Caco-2 (cell line): Measurements from ENCODE around the gene LAMB4. TPM values are rescaled to one million over a fixed set of nuclear protein-coding genes. Genes with fewer than 3 reads are reported as not detected.

Source experiments
- BruUV-seq: library from RNA; stranded (reverse); fragments of 400-500 nt; replicated peaks from 2 replicates; lab custom pipeline; 2021; lab: Mats Ljungman, UMichigan
- CTCF ChIA-PET: fragments of 300-600 bp; sonication (Branson Sonifier 250); formaldehyde crosslinking; loops from one replicate; lab custom pipeline; 2022; ENCODE audit warnings: antibody characterized with exemption; lab: Charles Lee
- POLR2A ChIA-PET: fragments of 300-600 bp; sonication (Branson Sonifier 250); formaldehyde crosslinking; loops from one replicate; lab custom pipeline; 2022; ENCODE audit warnings: antibody characterized with exemption; lab: Charles Lee
- DNase-seq, 2 experiments: peaks; one replicate each; pipeline versions ENCODE4 v3.0.0 to v3.0.0-alpha.2; 2020 to 2022
- H3K27me3 ChIP-seq: replicated peaks from 2 replicates; pipeline ENCODE4 v1.6.0; 2011; ENCODE audit warnings: low read length; ENCODE audit not compliant: control insufficient read depth, insufficient read depth
- H3K36me3 ChIP-seq: 2 replicates; pipeline ENCODE4 v1.5.1; 2011; ENCODE audit warnings: low read length; ENCODE audit not compliant: control insufficient read depth, insufficient read depth
- H3K4me1 ChIP-seq: fragments of 250-450 bp; sonication (Bioruptor Pico); 2 replicates; pipeline ENCODE4 v1.5.1; 2020; ENCODE audit warnings: mild to moderate bottlenecking
- H3K4me3 ChIP-seq: 2 replicates; pipeline ENCODE4 v1.5.1; 2011; ENCODE audit warnings: low read depth, mild to moderate bottlenecking, control low read depth, low read length
- H3K9me3 ChIP-seq: fragments of 250-450 bp; sonication (Bioruptor Pico); 2 replicates; pipeline ENCODE4 v1.5.1; 2020; ENCODE audit warnings: mild to moderate bottlenecking, moderate library complexity
- H3K27ac Mint-ChIP-seq: one replicate; pipeline ENCODE4 v1.8.0; 2022; ENCODE audit warnings: mixed read lengths; ENCODE audit not compliant: unreplicated experiment
- H3K27me3 Mint-ChIP-seq: one replicate; pipeline ENCODE4 v1.8.0; 2022; ENCODE audit warnings: mixed read lengths; ENCODE audit not compliant: insufficient read depth, unreplicated experiment
- H3K36me3 Mint-ChIP-seq: one replicate; pipeline ENCODE4 v1.8.0; 2022; ENCODE audit warnings: mild to moderate bottlenecking, mixed read lengths; ENCODE audit not compliant: insufficient read depth, unreplicated experiment
- H3K4me1 Mint-ChIP-seq: one replicate; pipeline ENCODE4 v1.8.0; 2022; ENCODE audit warnings: low read depth, mixed read lengths; ENCODE audit not compliant: unreplicated experiment
- H3K4me3 Mint-ChIP-seq: one replicate; pipeline ENCODE4 v1.8.0; 2022; ENCODE audit warnings: mild to moderate bottlenecking, moderate library complexity, mixed read lengths; ENCODE audit not compliant: unreplicated experiment
- H3K9me3 Mint-ChIP-seq: one replicate; pipeline ENCODE4 v1.8.0; 2022; ENCODE audit warnings: mixed read lengths; ENCODE audit not compliant: unreplicated experiment
- CTCF ChIP-seq, 2 experiments: fragments of 200-600 bp in 1 of 2; IDR thresholded peaks; 1 replicate in 1 of 2; 2 replicates in 1 of 2; pipeline versions ENCODE4 v1.5.1 to v1.8.0; 2011 to 2022; ENCODE audit warnings: antibody characterized with exemption in 1 of 2, control low read depth in 1 of 2, inconsistent platforms in 1 of 2, low read depth in 1 of 2, low read length in 1 of 2, mild to moderate bottlenecking in 1 of 2, moderate library complexity in 1 of 2; ENCODE audit not compliant: insufficient read depth in 1 of 2, severe bottlenecking in 1 of 2, unreplicated experiment in 1 of 2
- intact Hi-C: fragments of 100-400 bp; cut with micrococcal nuclease; formaldehyde crosslinking; loops from one replicate; pipeline ENCODE4 v1.10.0; 2022; ENCODE audit not compliant: unreplicated experiment
- total RNA-seq: library from RNA; stranded (reverse); gene quantifications from 2 replicates; pipeline ENCODE4 v1.2.3, GENCODE V29; 2022

The LAMB4 gene
- total RNA-seq, 1 experiment from 2014 or later: 0.52 TPM

GRCh38 chr7:108037741-108038140, 92.4 kb downstream of the LAMB4 start:
- POLR2A ChIA-PET: interaction anchor here (1.4 kb wide), 1 partner anchor 34 kb away, joined by 3 read pairs; the partner anchor contains the start of gene LAMB1
- peaks cover 67% of the 10 kb centered on the region for H3K4me1 ChIP-seq
- no peaks in the 10 kb centered on the region for H3K36me3 ChIP-seq
- Mint-ChIP-seq H3K27me3 (no peaks in the 10 kb centered on the region), H3K4me1 (peaks cover 57% of the 10 kb centered on the region), H3K27ac (no peak overlapping the region), H3K4me3 (no peak overlapping the region), H3K36me3 (no peaks in the 10 kb centered on the region), H3K9me3 (no peaks in the 10 kb centered on the region)
- no TSS peak for BruUV-seq
- H3K27me3 ChIP-seq: no peaks in the 10 kb centered on the region
- no peaks in the 10 kb centered on the region for H3K9me3 ChIP-seq
- DNase-seq: no peak
- H3K4me3 ChIP-seq: no peak overlapping the region
- intact Hi-C loops: no loop called here
- TF ChIP-seq CTCF (IDR thresholded peaks at IDR 0.05; ENCODE audit: insufficient read depth in 1 of 2, low read depth in 1 of 2, low read length in 1 of 2, severe bottlenecking in 1 of 2, unreplicated experiment in 1 of 2): no peak
- CTCF ChIA-PET: no interaction called here

- no peak for TF ChIP-seq CTCF (IDR thresholded peaks at IDR 0.05; ENCODE audit: insufficient read depth in 1 of 2, low read depth in 1 of 2, low read length in 1 of 2, severe bottlenecking in 1 of 2, unreplicated experiment in 1 of 2)
- Histone ChIP-seq H3K36me3 (no peaks in the 10 kb centered on the region), H3K27me3 (no peaks in the 10 kb centered on the region), H3K9me3 (no peaks in the 10 kb centered on the region), H3K4me3 (no peak overlapping the region), H3K4me1 (peaks cover 69% of the 10 kb centered on the region)
- BruUV-seq: no TSS peak
- Mint-ChIP-seq H3K4me3 (no peak overlapping the region), H3K36me3 (no peaks in the 10 kb centered on the region), H3K27me3 (no peaks in the 10 kb centered on the region), H3K9me3 (no peaks in the 10 kb centered on the region), H3K4me1 (peaks cover 57% of the 10 kb centered on the region), H3K27ac (no peak overlapping the region)
- CTCF ChIA-PET: no interaction called here
- DNase-seq: no peak
- POLR2A ChIA-PET: interaction anchor here (1.4 kb wide), 1 partner anchor 34 kb away, joined by 3 read pairs; the partner anchor contains the start of gene LAMB1
- intact Hi-C loops: no loop called here
These were observed 93.0 kb downstream of the LAMB4 start for GRCh38 chr7:108037140-108037539.

- DNase-seq: peak; percentile 82 to 85
- no peaks in the 10 kb centered on the region for H3K9me3 Mint-ChIP-seq
- H3K36me3 Mint-ChIP-seq: no peaks in the 10 kb centered on the region
- no peaks in the 10 kb centered on the region for H3K27me3 Mint-ChIP-seq
- no peaks in the 10 kb centered on the region for H3K27me3 ChIP-seq
- peaks cover 46% of the 10 kb centered on the region for H3K4me1 Mint-ChIP-seq
- peak overlapping the region; percentile 82 for H3K27ac Mint-ChIP-seq
- ChIA-PET CTCF (interaction anchor here (0.6 to 1.2 kb wide), 6 partner anchors 18 to 160 kb away, joined by 3 to 5 read pairs (median 3); no protein-coding TSS in a partner anchor), POLR2A (interaction anchor here (0.6 kb wide), 1 partner anchor 71 kb away, joined by 3 read pairs; no protein-coding TSS in a partner anchor)
- H3K4me3 ChIP-seq: no peak overlapping the region
- H3K9me3 ChIP-seq: no peaks in the 10 kb centered on the region
- no TSS peak for BruUV-seq
- H3K36me3 ChIP-seq: no peaks in the 10 kb centered on the region
- no peak for TF ChIP-seq CTCF (IDR thresholded peaks at IDR 0.05; ENCODE audit: insufficient read depth in 1 of 2, low read depth in 1 of 2, low read length in 1 of 2, severe bottlenecking in 1 of 2, unreplicated experiment in 1 of 2)
- H3K4me1 ChIP-seq: peaks cover 71% of the 10 kb centered on the region
- peak overlapping the region; percentile 64 for H3K4me3 Mint-ChIP-seq
- intact Hi-C loops: loop anchor here (1.0 to 2.0 kb wide), 6 partner anchors 11 to 61 kb away; no protein-coding TSS in a partner anchor
These were observed 95.6 kb downstream of the LAMB4 start for GRCh38 chr7:108034586-108034985.
